ENCODE data around the gene LAX1.

- TF ChIP-seq, protein P1, sequence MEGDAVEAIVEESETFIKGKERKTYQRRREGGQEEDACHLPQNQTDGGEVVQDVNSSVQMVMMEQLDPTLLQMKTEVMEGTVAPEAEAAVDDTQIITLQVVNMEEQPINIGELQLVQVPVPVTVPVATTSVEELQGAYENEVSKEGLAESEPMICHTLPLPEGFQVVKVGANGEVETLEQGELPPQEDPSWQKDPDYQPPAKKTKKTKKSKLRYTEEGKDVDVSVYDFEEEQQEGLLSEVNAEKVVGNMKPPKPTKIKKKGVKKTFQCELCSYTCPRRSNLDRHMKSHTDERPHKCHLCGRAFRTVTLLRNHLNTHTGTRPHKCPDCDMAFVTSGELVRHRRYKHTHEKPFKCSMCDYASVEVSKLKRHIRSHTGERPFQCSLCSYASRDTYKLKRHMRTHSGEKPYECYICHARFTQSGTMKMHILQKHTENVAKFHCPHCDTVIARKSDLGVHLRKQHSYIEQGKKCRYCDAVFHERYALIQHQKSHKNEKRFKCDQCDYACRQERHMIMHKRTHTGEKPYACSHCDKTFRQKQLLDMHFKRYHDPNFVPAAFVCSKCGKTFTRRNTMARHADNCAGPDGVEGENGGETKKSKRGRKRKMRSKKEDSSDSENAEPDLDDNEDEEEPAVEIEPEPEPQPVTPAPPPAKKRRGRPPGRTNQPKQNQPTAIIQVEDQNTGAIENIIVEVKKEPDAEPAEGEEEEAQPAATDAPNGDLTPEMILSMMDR (IDR thresholded peaks at IDR 0.05) = no peak
- TF ChIP-seq POLR2A (IDR thresholded peaks at IDR 0.05) = no peak
Measured at GRCh38 chr1:203772836-203773235, 7.9 kb downstream of the LAX1 start.

Measured in right lobe of liver (tissue), 4 donors.